NCI-H2196 (cell line): Measurements from ENCODE around the gene GARNL3.

ENCODE experiments used
- DNase-seq: peaks from one replicate; lab custom pipeline; 2025; ENCODE audit not compliant: unreplicated experiment; lab: John Stamatoyannopoulos, UW

The GARNL3 gene

GRCh38 chr9:127264462-127265219 lies at the start of gene GARNL3:
TSS of gene GARNL3 (plus strand) at chr9:127264774. CDS start at chr9:127264878, 104 bp downstream.
- no peak for DNase-seq

GRCh38 chr9:127215268-127216209 lies 49.0 kb upstream of the GARNL3 start:
- DNase-seq: no peak

GRCh38 chr9:127216210-127216887 lies 48.2 kb upstream of the GARNL3 start:
- DNase-seq: no peak

GRCh38 chr9:127216888-127217217 lies 47.7 kb upstream of the GARNL3 start:
- no peak for DNase-seq

- no peak for DNase-seq
Measured at GRCh38 chr9:127218818-127219217, 45.8 kb upstream of the GARNL3 start.

- no peak for DNase-seq
Measured at GRCh38 chr9:127219520-127219919, 45.1 kb upstream of the GARNL3 start.

GRCh38 chr9:127221695-127222094 lies 42.9 kb upstream of the GARNL3 start:
- DNase-seq: no peak

GRCh38 chr9:127222388-127223095 lies 42.0 kb upstream of the GARNL3 start:
- no peak for DNase-seq

- no peak for DNase-seq
Measured at GRCh38 chr9:127223266-127223665, 41.3 kb upstream of the GARNL3 start.

GRCh38 chr9:127223810-127224177 lies 40.8 kb upstream of the GARNL3 start:
- DNase-seq: no peak

- peak; percentile 93 for DNase-seq
Measured at GRCh38 chr9:127224178-127224882, 40.2 kb upstream of the GARNL3 start.

- peak; percentile 92 for DNase-seq
Measured at GRCh38 chr9:127224883-127225739, 39.5 kb upstream of the GARNL3 start.

- no peak for DNase-seq
Measured at GRCh38 chr9:127225801-127226625, 38.6 kb upstream of the GARNL3 start.

- DNase-seq: no peak
Measured at GRCh38 chr9:127229691-127230417, 34.7 kb upstream of the GARNL3 start.

- DNase-seq: no peak
Measured at GRCh38 chr9:127231666-127232065, 32.9 kb upstream of the GARNL3 start.

GRCh38 chr9:127232833-127233549 lies 31.6 kb upstream of the GARNL3 start:
- no peak for DNase-seq

- DNase-seq: no peak
Measured at GRCh38 chr9:127233550-127233949, 31.0 kb upstream of the GARNL3 start.
